GM12873 (cell line): Measurements from ENCODE around the gene GAN.

Experiments
- TF ChIP-seq, protein P1 (sequence below): IDR thresholded peaks from 2 replicates; pipeline ENCODE4 v1.5.1; 2012; ENCODE audit warnings: low read depth, mild to moderate bottlenecking, moderate library complexity, low read length, control low read depth; ENCODE audit not compliant: insufficient read depth; ENCODE audit errors: missing control alignments

GAN gene

DNA sequence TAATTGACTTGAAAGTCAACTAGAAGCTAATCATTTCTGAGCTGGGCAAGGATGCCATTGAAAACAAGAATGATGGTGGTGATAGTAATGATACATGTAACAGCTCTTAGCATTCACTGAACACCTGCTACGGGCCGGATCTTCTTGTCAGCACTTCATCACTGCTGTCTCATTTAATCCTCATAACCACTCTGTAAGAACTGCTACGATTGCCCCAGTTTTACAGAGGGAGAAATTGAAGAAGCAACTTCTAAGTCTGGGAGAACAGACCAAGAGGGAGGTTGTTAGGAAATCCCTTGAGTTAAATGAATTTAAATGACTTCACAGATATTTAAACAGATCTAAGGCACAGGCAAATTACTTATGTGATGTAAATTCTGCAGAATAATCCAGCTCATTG is 7.0 kb upstream of the GAN start:
- TF ChIP-seq, protein P1, sequence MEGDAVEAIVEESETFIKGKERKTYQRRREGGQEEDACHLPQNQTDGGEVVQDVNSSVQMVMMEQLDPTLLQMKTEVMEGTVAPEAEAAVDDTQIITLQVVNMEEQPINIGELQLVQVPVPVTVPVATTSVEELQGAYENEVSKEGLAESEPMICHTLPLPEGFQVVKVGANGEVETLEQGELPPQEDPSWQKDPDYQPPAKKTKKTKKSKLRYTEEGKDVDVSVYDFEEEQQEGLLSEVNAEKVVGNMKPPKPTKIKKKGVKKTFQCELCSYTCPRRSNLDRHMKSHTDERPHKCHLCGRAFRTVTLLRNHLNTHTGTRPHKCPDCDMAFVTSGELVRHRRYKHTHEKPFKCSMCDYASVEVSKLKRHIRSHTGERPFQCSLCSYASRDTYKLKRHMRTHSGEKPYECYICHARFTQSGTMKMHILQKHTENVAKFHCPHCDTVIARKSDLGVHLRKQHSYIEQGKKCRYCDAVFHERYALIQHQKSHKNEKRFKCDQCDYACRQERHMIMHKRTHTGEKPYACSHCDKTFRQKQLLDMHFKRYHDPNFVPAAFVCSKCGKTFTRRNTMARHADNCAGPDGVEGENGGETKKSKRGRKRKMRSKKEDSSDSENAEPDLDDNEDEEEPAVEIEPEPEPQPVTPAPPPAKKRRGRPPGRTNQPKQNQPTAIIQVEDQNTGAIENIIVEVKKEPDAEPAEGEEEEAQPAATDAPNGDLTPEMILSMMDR, result no peak

DNA sequence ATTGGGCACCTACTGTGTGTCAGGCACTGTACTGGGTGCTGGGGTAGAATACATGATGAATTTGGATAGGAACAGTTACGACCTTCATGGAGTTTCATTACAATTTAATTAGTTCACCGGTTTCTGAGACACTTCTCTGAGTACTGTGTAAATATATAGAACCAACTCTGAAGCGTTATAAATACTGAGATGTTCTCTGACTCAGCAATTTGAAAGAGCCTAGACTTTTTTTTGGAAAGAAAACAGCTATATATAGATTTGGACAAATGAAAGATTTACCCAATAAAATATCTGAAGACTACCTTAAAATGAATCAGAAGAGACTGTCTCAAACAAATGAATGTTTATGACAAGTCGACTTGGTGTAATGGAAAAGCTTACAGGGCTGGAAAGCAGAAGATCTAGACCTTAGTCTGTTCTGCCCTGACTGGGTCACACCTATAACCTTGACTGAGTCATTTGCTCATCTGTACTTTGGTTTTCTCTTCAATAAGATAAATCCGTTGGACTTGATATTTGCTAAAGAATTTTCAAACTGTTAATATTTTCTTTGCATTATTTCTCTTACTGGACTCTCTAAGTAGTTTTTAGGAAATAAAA is 4.6 kb upstream of the GAN start:
- TF ChIP-seq, protein P1, result no peak

DNA sequence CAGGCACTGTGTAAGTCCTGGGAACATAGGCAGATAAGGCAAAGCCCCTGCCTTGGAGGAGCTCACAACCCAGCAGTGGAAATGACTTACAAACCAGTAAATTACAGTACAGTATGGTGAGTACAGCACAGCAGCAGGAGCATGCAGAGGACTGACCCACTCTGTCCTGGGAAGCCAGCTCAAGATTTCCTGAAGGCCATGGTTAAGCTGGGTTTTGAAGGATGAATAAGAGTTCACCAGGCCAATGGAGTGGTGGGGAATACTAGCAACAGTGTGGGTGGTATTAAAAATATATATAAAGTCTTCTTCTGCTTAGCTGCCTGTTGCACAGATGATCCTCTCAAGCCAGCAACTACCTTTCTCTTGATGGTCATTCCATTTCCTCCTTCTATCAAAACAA is 3.0 kb upstream of the GAN start:
- TF ChIP-seq, protein P1, result no peak

DNA sequence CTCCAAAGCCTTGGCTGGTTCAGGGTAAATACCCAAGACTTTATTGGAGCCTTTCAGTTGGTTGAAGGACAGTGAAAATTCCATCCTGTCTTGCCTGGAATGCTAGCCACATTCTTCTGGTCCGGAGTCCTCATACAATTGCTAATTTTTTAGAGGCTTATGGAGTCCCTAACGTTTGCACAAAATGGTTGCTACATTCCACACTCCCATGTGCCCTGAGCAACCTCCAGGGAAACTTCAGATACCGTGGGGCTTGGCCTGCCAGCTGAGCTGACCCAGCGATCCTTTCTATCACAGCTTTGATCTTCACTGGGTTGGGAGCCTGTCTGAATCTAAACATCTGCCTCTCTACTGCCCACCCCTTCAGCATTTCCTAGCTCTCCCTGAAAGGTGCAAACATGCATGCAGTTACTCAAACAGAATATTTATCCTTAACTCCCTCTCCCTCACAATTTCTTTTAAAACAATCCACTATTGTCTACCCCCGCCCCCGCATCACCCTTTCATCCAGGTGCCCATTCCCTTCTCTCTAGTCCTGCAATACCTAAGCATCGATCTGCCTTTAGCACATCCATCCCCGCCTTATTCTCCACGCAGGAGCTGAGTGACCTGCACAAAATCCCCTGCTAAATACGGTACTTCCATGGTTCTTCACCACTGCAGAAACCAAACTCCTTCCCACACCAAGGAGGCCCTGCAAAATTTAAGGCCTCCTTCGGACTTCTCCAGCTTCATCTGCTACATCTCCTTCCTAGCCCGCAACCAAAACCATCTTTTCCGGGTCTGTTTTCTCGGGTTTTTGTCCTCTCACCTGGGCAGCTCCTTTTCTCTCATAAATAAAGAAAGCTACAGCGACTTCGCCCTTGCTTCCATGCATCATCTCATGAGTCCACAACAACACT is 810 bp upstream of the GAN start:
- TF ChIP-seq, protein P1, result no peak

DNA sequence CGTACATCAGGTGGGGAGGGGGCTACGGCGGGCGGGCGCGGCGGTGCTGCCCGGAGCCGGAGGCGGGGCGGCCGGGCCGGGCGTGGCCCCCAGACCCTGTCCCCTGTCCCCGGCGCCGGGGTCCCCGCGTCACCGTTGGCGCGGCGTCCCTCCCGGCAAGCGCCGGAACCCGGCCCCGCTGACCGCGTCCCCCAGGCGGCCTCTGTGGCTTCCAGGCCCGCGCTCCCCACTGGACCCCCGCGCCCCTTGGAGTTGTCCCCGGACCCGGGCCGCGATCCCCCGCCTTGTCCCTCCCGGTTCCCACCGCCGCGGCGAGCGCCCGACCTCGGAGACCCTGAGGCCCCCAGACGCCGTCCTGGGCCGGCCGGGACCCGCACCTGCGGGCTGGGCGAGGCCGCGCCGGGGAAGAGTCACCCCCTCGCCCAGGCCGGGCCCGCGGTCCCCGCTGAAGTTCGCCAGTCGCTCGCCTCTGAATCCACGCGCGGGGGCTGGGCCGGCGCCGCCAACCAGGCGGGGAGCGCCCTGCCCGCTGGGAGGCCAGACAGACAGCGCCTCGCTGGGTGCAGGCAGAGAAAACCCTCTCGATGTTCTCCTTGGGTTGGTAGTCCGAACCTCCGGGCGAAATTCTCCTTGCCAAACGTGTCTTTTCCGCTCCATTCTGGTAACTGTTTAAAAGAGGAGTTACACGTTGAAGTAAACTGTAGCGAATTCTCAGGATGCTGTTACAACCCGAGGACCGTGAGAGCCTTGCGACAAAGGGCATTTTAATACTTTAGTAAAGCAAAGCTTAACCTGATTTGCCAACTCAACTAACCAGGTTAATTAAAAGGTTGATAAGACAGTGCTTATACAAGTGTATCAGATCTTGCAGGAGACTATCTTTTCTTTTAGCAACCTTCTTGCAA is 761 bp downstream of the GAN start:
- TF ChIP-seq, protein P1, result peak; percentile 3

DNA sequence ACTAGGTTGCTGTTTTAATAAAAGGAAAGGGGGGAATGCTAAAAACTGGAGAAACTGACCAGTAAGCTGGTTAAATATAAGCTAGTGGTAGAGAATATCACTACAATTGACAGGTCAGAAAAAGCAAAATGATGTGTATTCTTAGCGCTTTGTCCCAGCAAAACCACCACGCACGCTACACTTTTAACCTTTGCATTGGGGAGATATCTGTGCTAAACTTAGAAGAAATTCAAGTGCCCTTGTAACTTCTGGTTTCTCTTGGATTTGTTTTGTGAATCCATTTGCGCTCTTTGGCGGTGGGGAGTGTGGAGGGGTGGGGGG is 1.4 kb downstream of the GAN start:
- TF ChIP-seq, protein P1, result no peak

DNA sequence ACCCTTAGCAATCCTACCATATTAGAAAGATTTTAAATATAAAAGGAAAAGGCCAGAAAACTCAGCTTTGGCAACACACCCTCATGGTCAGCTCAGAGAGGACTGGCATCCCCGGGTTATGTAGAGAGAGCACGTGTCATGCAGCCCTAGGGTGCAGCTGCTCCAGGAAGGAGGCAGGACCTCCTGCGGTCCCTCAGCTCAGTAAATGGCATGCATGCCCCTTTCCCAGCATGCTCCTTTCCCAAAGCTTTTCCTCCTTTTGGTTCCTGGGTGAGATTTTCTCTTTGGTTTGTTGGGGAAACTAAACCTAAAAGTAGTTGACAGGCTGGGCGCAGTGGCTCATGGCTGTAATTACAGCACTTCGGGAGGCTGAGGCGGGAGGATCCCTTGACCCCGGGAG is 3.9 kb downstream of the GAN start:
- TF ChIP-seq, protein P1, result no peak
